SH-SY5Y (cell line): ENCODE measurements around the gene DIDO1.

ENCODE experiments used
- GATA2 ChIP-seq: IDR thresholded peaks from 2 replicates; pipeline ENCODE4 v1.6.1; 2011; ENCODE audit warnings: mild to moderate bottlenecking, low read depth, low read length
- GATA3 ChIP-seq: IDR thresholded peaks from 2 replicates; pipeline ENCODE4 v1.6.1; 2011; ENCODE audit warnings: low read depth, mild to moderate bottlenecking, low read length, moderate library complexity

DNA sequence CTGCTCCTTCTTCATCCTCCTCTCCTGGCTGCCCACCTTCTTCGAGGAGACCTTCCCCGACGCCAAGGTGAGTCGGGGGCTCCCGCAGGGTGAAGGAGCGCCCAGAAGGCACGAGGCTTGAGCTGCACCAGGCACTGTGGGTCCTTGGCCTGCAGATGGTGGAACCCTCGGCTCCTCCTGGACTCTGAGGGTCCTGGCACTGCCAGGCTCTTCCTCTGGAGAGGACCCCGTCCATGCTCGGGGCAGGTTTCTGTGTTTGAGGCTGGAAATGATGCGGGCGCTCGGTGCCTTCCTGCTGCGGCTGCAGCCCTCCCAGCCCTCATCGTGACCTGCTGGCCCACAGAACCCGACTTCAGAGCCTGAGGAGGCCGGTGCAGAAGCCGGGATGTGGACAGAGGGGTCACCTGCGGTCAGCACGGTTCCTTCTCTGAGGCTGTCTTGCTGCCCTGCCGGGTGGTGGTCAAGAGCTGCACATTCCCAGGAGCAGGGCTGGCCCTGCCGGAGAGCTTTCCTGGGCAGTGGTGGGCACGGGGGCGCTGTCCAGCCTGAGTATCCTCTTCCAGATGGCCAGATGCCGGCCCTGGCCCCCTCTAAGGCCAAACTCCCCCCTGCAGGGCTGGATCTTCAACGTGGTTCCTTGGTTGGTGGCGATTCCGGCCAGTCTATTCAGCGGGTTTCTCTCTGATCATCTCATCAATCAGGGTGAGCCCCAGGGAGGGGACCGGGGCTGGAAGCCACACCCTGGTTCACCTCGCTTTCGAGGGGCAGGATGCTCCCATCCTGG, 37.5 kb upstream of the DIDO1 start:
- TF ChIP-seq GATA2, result no peak
- TF ChIP-seq GATA3, result no peak
